AG10803 (cell line): ENCODE data around the gene ACTR3C.

ENCODE experiments used
- DNase-seq: peaks from one replicate; pipeline ENCODE4 v3.0.0; 2010; ENCODE audit warnings: low read depth
- H3K4me3 ChIP-seq: 2 replicates; pipeline ENCODE4 v1.5.1; 2011; ENCODE audit warnings: mild to moderate bottlenecking, low read length, control low read depth
- CTCF ChIP-seq: conservative IDR thresholded peaks from 2 replicates; pipeline ENCODE4 v1.5.1; 2011; ENCODE audit warnings: mild to moderate bottlenecking, low read length, control low read depth, inconsistent platforms

ACTR3C gene

GRCh38 chr7:150363370-150363769 lies 40.0 kb upstream of the ACTR3C start:
- DNase-seq, result no peak
- H3K4me3 ChIP-seq, result no peak overlapping the region
- no peak for TF ChIP-seq CTCF

- TF ChIP-seq CTCF, result no peak
- no peak for DNase-seq
- H3K4me3 ChIP-seq, result no peak overlapping the region
Observed at GRCh38 chr7:150361807-150362621, 38.7 kb upstream of the ACTR3C start.

GRCh38 chr7:150361402-150361801 lies 38.1 kb upstream of the ACTR3C start:
- H3K4me3 ChIP-seq, result no peak overlapping the region
- DNase-seq, result no peak
- TF ChIP-seq CTCF, result no peak

- no peak for TF ChIP-seq CTCF
- no peak overlapping the region for H3K4me3 ChIP-seq
- no peak for DNase-seq
Observed at GRCh38 chr7:150360363-150361058, 37.2 kb upstream of the ACTR3C start.

- no peak overlapping the region for H3K4me3 ChIP-seq
- no peak for TF ChIP-seq CTCF
- DNase-seq, result no peak
Observed at GRCh38 chr7:150359622-150360362, 36.4 kb upstream of the ACTR3C start.

- TF ChIP-seq CTCF, result no peak
- no peak overlapping the region for H3K4me3 ChIP-seq
- DNase-seq, result no peak
Observed at GRCh38 chr7:150358988-150359621, 35.8 kb upstream of the ACTR3C start.
